Tibial nerve (tissue), 4 donors: Measurements from ENCODE around the gene ADAMTS9.

Source experiments
- EP300 ChIP-seq, 2 donors: sonication (generic); formaldehyde crosslinking; IDR thresholded peaks; one replicate each; pipeline ENCODE4 v1.6.1; 2017; ENCODE audit warnings: antibody characterized with exemption in 2 of 2, mild to moderate bottlenecking in 1 of 2
- POLR2A ChIP-seq, 2 donors: fragments of 450-650 bp; IDR thresholded peaks; one replicate each; pipeline ENCODE4 v1.6.1; 2017; ENCODE audit warnings: antibody characterized with exemption in 2 of 2, mild to moderate bottlenecking in 2 of 2, moderate library complexity in 2 of 2
- TF ChIP-seq, protein P1 (sequence below), 5 experiments: fragments of 200-600 bp in 3 of 5; fragments of 450-650 bp in 2 of 5; sonication (generic) in 3 of 5; IDR thresholded peaks; one replicate each; pipeline ENCODE4 v1.5.1; 2016 to 2019; ENCODE audit warnings: antibody characterized with exemption in 5 of 5, mild to moderate bottlenecking in 3 of 5, moderate library complexity in 2 of 5

DNA sequence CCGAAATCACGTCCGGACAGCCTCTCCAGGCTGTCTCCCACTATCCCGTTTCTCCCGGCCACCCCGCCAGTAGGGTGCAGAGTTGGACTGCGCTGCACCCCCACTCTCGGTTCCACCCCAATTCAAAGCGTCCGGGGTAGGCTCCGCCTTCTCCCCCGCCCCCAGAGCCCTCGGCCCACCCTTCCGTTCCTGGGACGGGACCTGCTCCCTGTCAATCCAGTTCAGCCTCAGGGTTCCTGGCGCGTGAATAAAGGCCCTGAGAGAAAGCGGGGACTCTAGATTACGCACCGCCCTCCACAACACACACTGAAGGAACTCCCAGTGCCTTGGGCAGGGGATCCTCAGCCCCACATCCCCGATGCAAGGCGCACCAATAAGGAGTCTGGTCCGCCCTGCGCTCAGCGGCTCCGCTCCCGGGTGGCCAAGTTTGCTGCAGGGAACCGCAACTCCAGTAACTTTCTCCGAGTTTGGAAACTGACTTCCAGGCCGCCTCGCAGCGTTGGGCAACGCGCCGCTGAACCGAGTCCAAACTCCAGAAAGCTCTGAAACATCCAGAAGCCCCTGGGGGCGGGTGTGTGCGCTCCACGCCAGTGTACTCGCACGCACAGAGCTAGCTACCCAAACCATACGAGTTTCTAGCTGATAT, 1.9 kb downstream of the ADAMTS9 start:
- TF ChIP-seq, protein P1, sequence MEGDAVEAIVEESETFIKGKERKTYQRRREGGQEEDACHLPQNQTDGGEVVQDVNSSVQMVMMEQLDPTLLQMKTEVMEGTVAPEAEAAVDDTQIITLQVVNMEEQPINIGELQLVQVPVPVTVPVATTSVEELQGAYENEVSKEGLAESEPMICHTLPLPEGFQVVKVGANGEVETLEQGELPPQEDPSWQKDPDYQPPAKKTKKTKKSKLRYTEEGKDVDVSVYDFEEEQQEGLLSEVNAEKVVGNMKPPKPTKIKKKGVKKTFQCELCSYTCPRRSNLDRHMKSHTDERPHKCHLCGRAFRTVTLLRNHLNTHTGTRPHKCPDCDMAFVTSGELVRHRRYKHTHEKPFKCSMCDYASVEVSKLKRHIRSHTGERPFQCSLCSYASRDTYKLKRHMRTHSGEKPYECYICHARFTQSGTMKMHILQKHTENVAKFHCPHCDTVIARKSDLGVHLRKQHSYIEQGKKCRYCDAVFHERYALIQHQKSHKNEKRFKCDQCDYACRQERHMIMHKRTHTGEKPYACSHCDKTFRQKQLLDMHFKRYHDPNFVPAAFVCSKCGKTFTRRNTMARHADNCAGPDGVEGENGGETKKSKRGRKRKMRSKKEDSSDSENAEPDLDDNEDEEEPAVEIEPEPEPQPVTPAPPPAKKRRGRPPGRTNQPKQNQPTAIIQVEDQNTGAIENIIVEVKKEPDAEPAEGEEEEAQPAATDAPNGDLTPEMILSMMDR (IDR thresholded peaks at IDR 0.05), result peak; percentile 35 to 71 (median 47)
- TF ChIP-seq POLR2A (IDR thresholded peaks at IDR 0.05) (peak; percentile 80 to 86), EP300 (IDR thresholded peaks at IDR 0.05) (peak; percentile 65 to 99)
